ENCODE data around the gene BMP8A.
"Not testable (repeated sequence)": the region's sequence is repeated elsewhere in the genome, so short reads cannot be mapped to it uniquely, and the experiment has no call there.

The BMP8A gene

DNA sequence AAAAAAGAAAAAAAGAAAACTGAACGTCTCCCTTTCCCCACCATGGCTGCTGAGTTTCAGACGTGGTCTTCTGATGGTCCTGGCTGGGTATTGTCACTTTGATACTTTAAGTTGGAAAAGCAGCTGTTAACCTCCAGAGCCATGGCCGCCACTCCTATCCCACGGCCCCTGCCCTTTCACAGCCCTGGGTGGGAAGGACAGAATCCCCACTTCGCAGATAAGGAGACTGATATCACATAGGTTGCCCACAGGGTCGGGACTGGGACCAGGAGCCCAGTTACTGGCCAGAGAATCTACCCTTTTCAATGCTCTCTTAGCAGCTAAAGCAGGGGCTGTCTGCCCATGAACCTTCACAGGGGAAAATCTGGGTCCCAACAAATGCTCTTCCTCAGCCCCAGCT is 16.8 kb downstream of the BMP8A start:
- DNase-seq, result no peak

- no peak for DNase-seq
Measured at GRCh38 chr1:39508857-39509305, 17.4 kb downstream of the BMP8A start.

- DNase-seq, result no peak
Measured at GRCh38 chr1:39509360-39510009, 18.0 kb downstream of the BMP8A start.

DNA sequence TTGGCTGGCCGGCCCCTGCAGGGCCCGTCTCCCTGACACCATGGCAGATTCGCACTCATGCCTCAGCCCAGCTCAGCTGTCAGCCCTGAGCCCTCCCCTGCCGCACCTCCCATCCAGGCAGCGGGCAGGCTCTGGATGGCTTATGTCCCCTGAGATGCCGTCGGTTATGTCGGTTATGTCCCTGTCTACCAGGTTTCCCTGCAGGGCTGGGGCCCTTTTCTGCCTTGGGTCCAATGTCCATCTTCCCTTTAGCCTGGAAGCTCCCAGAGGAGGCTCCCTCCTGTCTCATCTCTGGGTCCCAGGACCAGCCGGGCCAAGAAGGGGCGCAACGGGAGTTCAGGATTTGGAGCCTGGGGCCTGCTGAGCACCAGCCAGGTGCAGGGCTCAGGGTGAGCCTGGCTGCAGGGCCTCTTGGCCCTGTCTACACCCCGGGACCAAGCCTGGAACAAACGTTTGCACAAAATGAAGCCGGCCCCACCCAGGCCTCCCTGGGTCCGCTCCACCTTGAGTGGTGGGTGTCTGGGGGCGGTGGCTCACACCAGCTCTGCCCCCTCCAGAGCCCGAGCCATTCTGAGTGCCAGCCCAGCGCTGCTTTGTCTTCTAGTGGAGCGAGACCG is 19.2 kb downstream of the BMP8A start:
- DNase-seq, result not testable (repeated sequence)

DNA sequence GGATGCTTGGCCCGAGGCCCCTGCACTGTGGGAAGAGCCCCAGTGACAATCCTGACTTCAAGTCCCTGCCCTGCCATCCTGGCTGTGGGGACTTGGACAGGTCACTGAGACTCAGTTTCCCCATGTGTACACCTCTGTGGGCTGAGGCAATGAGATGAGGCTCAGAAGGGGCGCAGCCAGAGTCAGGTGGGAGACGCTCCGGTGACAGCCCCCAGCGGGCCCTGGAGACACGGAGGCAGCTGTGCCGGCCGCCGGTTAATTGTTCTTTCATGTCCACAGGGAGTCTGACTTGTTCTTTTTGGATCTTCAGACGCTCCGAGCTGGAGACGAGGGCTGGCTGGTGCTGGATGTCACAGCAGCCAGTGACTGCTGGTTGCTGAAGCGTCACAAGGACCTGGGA is 20.0 kb downstream of the BMP8A start:
- DNase-seq, result not testable (repeated sequence)

- not testable (repeated sequence) for DNase-seq
Measured at GRCh38 chr1:39512234-39512847, 20.9 kb downstream of the BMP8A start.

GRCh38 chr1:39514710-39515124 is 23.3 kb downstream of the BMP8A start:
- not testable (repeated sequence) for DNase-seq

GRCh38 chr1:39515131-39516086 is 24.0 kb downstream of the BMP8A start:
- DNase-seq, result not testable (repeated sequence)

- DNase-seq, result not testable (repeated sequence)
Measured at GRCh38 chr1:39516841-39517240, 25.4 kb downstream of the BMP8A start.

DNA sequence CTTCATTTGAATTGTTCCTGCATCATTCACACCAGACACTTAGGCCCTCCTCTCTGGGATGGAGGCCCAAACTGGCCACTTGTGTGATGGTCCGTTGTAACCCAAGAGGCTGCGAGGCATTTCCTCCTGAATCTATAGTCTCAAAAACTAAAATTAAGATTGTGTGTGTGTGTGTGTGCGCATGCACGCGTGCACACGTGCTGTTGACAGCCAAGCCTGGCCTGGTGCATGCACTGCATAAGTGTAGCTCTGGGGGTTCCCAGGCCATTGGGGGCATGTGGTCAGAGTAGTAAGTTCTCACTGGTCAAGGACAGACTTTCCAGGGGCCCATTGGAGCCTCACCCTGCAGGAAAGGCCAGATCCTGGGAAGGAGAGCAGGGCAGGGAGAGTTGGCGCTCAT is 26.5 kb downstream of the BMP8A start:
- not testable (repeated sequence) for DNase-seq

GRCh38 chr1:39519376-39519775 is 27.9 kb downstream of the BMP8A start:
- DNase-seq, result not testable (repeated sequence)

GRCh38 chr1:39522221-39522620 is 30.8 kb downstream of the BMP8A start:
- DNase-seq, result not testable (repeated sequence)

DNA sequence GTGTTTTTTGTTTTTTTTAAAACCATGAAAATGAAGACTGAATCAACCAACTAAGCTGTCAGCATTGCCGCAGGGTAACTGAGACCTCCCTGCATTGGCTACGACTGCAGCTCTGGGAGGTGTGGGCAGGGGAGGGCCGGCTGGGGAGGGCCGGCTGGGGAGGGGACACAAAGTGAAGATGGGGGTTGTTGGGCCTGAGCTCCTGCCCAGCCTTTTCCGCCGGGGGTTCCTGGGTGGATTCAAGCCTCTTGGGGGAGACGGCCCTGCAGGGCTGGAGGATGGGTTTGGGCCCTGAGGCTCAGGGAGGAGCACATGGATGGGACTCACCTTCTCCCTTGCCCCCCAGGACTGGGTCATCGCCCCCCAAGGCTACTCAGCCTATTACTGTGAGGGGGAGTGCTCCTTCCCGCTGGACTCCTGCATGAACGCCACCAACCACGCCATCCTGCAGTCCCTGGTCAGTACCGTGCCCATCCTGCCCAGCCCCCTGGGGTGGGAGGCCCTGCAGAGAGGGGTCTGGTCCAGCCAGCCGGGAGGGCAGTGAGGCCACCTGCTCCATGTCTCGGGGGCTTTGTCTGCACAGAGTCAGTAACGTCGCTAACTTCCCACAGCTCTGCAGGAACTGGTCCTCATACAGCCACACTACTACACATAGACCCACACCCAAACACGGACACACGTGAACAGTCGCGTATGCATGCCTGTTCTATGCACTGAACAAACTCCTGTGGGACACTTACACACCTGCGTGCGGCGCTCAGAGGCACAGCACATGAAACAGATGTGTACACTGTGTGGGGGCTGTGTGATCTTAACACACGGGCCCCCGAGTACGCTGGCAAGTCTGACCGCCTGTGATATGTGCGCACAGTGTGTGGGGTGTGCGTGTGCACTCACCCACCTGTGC is 31.5 kb downstream of the BMP8A start:
- DNase-seq, result no peak

GRCh38 chr1:39524171-39524570 is 32.7 kb downstream of the BMP8A start:
- DNase-seq, result no peak

- DNase-seq, result no peak
Measured at GRCh38 chr1:39524591-39525365, 33.3 kb downstream of the BMP8A start.

DNA sequence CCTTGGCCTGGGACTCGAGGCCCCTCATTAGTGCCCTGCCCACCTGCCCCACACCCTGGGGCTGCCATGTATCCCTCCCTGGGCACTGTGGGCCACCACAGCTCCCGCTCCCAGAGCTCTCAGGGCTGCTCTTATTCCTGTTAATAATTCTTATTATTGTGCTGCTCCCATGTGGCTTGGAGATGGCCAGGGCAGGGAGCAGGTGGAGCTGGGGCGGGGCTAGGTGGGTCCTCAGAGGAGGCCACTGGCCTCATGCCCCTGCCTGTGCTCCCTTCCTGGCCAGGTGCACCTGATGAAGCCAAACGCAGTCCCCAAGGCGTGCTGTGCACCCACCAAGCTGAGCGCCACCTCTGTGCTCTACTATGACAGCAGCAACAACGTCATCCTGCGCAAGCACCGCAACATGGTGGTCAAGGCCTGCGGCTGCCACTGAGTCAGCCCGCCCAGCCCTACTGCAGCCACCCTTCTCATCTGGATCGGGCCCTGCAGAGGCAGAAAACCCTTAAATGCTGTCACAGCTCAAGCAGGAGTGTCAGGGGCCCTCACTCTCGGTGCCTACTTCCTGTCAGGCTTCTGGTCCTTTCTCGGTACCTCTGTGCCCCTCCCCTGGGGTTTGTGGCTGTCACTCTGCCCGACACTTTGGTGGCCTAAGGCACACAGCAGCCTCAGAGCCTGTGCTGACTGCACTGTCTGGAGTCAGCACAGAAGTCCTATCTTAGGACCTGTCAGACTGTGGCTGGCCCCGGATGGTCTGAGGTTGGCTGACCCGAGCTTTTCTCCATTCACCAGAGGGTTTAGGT is 34.1 kb downstream of the BMP8A start:
- DNase-seq, result no peak

- no peak for DNase-seq
Measured at GRCh38 chr1:39526466-39527189, 35.2 kb downstream of the BMP8A start.

DNA sequence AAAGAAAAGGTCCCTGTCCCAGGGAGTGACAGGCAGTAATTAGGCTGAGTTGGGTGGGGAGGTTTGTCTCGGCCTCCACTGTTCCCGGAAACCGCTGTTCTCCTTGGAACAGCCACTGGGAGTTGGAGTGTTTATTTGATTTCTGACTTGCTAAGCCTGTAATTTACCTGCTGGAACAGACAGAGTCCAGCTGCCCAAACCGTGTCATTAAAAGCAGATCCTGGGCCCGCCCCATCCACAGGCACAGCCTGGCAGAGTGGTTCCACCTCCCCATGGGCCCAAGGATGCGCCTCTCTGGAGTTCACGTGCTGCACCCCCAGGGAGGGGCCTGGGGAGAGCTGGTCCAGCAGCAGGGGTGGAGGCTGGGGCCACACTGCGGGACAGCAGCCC is 35.7 kb downstream of the BMP8A start:
- peak; percentile 99 for DNase-seq

DNA sequence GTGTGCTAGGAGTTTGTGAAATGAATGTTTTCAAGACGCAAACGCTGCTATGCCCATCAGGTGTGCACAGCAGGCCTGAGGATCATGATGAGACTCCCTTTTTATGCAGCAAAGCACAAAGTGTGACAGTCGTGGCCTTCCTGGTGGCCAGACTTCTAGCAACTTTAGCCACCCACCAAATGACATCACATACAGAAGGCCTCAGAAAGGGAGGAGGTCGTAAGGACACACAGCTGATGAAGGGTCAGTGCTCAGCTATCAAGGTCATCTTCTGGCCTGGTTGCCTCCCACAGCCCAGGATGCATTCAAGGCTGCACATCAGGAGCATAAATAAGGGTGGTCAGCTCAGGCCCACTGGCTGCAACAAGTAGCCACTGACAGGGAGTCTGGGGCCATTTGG is 36.6 kb downstream of the BMP8A start:
- DNase-seq, result no peak
